ENCODE results near the gene SYTL3. TPM values are rescaled to one million over a fixed set of nuclear protein-coding genes. Genes with fewer than 3 reads are reported as not detected.

Gene SYTL3
- total RNA-seq, 1 experiment from 2014 or later: 0.09 TPM

- no peak overlapping the region for H2BK120ac ChIP-seq (ENCODE audit: low read depth, low read length, poor library complexity, severe bottlenecking)
- no peak overlapping the region for H3K18ac ChIP-seq (ENCODE audit: insufficient read length, low read depth, low read length)
- no peak overlapping the region for H3K14ac ChIP-seq (ENCODE audit: insufficient read depth, low read length)
- no peak overlapping the region for H4K91ac ChIP-seq (ENCODE audit: insufficient read length, low read depth, low read length)
- no peaks in the 10 kb centered on the region for H3K9me3 ChIP-seq (ENCODE audit: control insufficient read depth, low read depth, low read length)
- no peak overlapping the region for H3K23ac ChIP-seq (ENCODE audit: insufficient read length, low read depth, low read length)
- no peak for TF ChIP-seq CTCF (conservative IDR thresholded peaks at IDR 0.05)
- H4K20me1 ChIP-seq (ENCODE audit: control insufficient read depth, insufficient read depth, insufficient read length): no peaks in the 10 kb centered on the region
- no peaks in the 10 kb centered on the region for H3K27me3 ChIP-seq (ENCODE audit: insufficient read depth, low read length)
- H2BK5ac ChIP-seq (ENCODE audit: insufficient read length, low read length): no peak overlapping the region
- no peaks in the 10 kb centered on the region for H3K79me2 ChIP-seq (ENCODE audit: insufficient read depth, low read length)
- Mint-ChIP-seq H3K9me3 (no peaks in the 10 kb centered on the region), H3K4me3 (no peak overlapping the region), H3K36me3 (ENCODE audit: insufficient read depth in 1 of 3, low read depth in 3 of 3) (no peaks in the 10 kb centered on the region), H3K27ac (no peak overlapping the region), H3K4me1 (peaks cover 6 to 8% of the 10 kb centered on the region in 2 experiments), H3K27me3 (ENCODE audit: low read depth) (no peaks in the 10 kb centered on the region)
- no peak overlapping the region for H2BK15ac ChIP-seq (ENCODE audit: low read depth, low read length)
- no peaks in the 10 kb centered on the region for H3K23me2 ChIP-seq (ENCODE audit: insufficient read length, low read depth, low read length, poor library complexity, severe bottlenecking)
- H2BK20ac ChIP-seq (ENCODE audit: low read depth, low read length, poor library complexity, severe bottlenecking): no peak overlapping the region
- H2BK12ac ChIP-seq (ENCODE audit: insufficient read length, low read depth, low read length): no peak overlapping the region
- no peak overlapping the region for H4K5ac ChIP-seq (ENCODE audit: insufficient read length, low read depth, low read length)
- H4K8ac ChIP-seq (replicated peaks; ENCODE audit: insufficient read length, low read depth, low read length): no peak overlapping the region
- H2AK5ac ChIP-seq (ENCODE audit: insufficient read length, low read length): no peak overlapping the region
- no peak overlapping the region for H2AFZ ChIP-seq (ENCODE audit: low read length)
- no peak overlapping the region for H3K27ac ChIP-seq (ENCODE audit: insufficient read length, low read depth, low read length)
- H3K79me1 ChIP-seq (ENCODE audit: insufficient read depth, low read depth, low read length, poor library complexity, severe bottlenecking): no peaks in the 10 kb centered on the region
- DNase-seq: no peak
- H3K4ac ChIP-seq (ENCODE audit: low read depth, low read length): no peak overlapping the region
- no peak overlapping the region for H3K9ac ChIP-seq (ENCODE audit: extremely low read depth, insufficient read length, low read length)
- WGBS (ENCODE audit: extremely low coverage, insufficient read length, low lambda C conversion rate): no CpG with 5 or more reads among the region's 1 CpG
- H3K4me2 ChIP-seq (ENCODE audit: insufficient read depth, insufficient read length, low read length): no peak overlapping the region
- no peak overlapping the region for H3K56ac ChIP-seq (ENCODE audit: insufficient read length, low read depth, low read length)
- no peaks in the 10 kb centered on the region for H3K4me1 ChIP-seq (ENCODE audit: insufficient read depth, low read length)
- H3T11ph ChIP-seq (ENCODE audit: low read length): no peak overlapping the region
These were observed 39.0 kb downstream of the SYTL3 start for GRCh38 chr6:158688860-158689259.

Measured in H9 (cell line).